CD14-positive monocyte (primary cell): ENCODE results near the gene F2R. TPM values are rescaled to one million over a fixed set of nuclear protein-coding genes. Genes with fewer than 3 reads are reported as not detected.

Experiments used
- DNase-seq, 3 donors: peaks; one replicate each; pipeline ENCODE4 v3.0.0-alpha.2; 2011 to 2022
- H2AFZ ChIP-seq: 2 replicates; pipeline ENCODE4 v1.6.0; 2012; ENCODE audit warnings: mild to moderate bottlenecking, low read depth, low read length, inconsistent platforms; ENCODE audit not compliant: insufficient read depth, poor library complexity, severe bottlenecking
- H3K27ac ChIP-seq, 2 donors: 1 replicate in 1 of 2; 2 replicates in 1 of 2; pipeline ENCODE4 v1.5.1; 2012 to 2013; ENCODE audit warnings: low read length in 2 of 2, control low read depth in 1 of 2, inconsistent platforms in 1 of 2, low read depth in 1 of 2, mild to moderate bottlenecking in 1 of 2
- H3K27me3 ChIP-seq, 2 donors: one replicate each; pipeline versions ENCODE4 v1.6.0 to v1.6.1; 2011 to 2013; ENCODE audit warnings: low read length in 2 of 2; ENCODE audit not compliant: control insufficient read depth in 2 of 2, insufficient read depth in 2 of 2
- H3K36me3 ChIP-seq, 2 donors: replicated peaks in 1 of 2; 1 replicate in 1 of 2; 2 replicates in 1 of 2; pipeline versions ENCODE4 v1.5.1 to v1.6.1; 2012 to 2013; ENCODE audit warnings: low read length in 2 of 2, control low read depth in 1 of 2, inconsistent platforms in 1 of 2, mild to moderate bottlenecking in 1 of 2; ENCODE audit not compliant: insufficient read depth in 2 of 2, control insufficient read depth in 1 of 2
- H3K4me1 ChIP-seq, 2 donors: 1 replicate in 1 of 2; 2 replicates in 1 of 2; pipeline versions ENCODE4 v1.5.1 to v1.6.1; 2012 to 2013; ENCODE audit warnings: low read length in 2 of 2, control low read depth in 1 of 2, inconsistent platforms in 1 of 2, mild to moderate bottlenecking in 1 of 2, moderate library complexity in 1 of 2; ENCODE audit not compliant: insufficient read depth in 2 of 2, control insufficient read depth in 1 of 2
- H3K4me2 ChIP-seq: replicated peaks from 2 replicates; pipeline ENCODE3; 2012; ENCODE audit warnings: low read length, moderate library complexity, mild to moderate bottlenecking; ENCODE audit not compliant: poor library complexity, severe bottlenecking; ENCODE audit errors: extremely low read depth
- H3K4me3 ChIP-seq, 3 experiments: fragments of 200-600 bp in 1 of 3; sonication (generic) in 1 of 3; replicated peaks in 1 of 3; 1 replicate in 2 of 3; 2 replicates in 1 of 3; pipeline ENCODE4 v1.5.1; 2011 to 2013; ENCODE audit warnings: low read length in 3 of 3, mild to moderate bottlenecking in 3 of 3, control low read depth in 2 of 3, low read depth in 2 of 3, inconsistent platforms in 1 of 3, moderate library complexity in 1 of 3
- H3K79me2 ChIP-seq: 2 replicates; pipeline ENCODE4 v1.6.0; 2012; ENCODE audit warnings: mild to moderate bottlenecking, control low read depth, inconsistent platforms, low read length, moderate library complexity; ENCODE audit not compliant: insufficient read depth
- H3K9ac ChIP-seq: 2 replicates; pipeline ENCODE4 v1.6.0; 2017; ENCODE audit warnings: low read length, mild to moderate bottlenecking; ENCODE audit not compliant: insufficient read depth, poor library complexity, severe bottlenecking
- H3K9me3 ChIP-seq, 2 donors: replicated peaks in 1 of 2; 1 replicate in 1 of 2; 2 replicates in 1 of 2; pipeline versions ENCODE4 v1.5.1 to v1.6.1; 2012 to 2013; ENCODE audit warnings: low read length in 2 of 2, control low read depth in 1 of 2; ENCODE audit not compliant: control insufficient read depth in 1 of 2, insufficient read depth in 1 of 2
- H4K20me1 ChIP-seq: 2 replicates; pipeline ENCODE4 v1.6.0; 2012; ENCODE audit warnings: mild to moderate bottlenecking, low read length, control low read depth, moderate library complexity; ENCODE audit not compliant: insufficient read depth
- H3K27ac Mint-ChIP-seq, 7 donors: one replicate each; pipeline ENCODE4 v1.8.0; 2020; ENCODE audit warnings: mild to moderate bottlenecking in 7 of 7, mixed read lengths in 7 of 7, moderate library complexity in 6 of 7, inconsistent platforms in 2 of 7
- H3K27me3 Mint-ChIP-seq, 3 donors: one replicate each; pipeline ENCODE4 v1.8.0; 2021 to 2022; ENCODE audit warnings: low read depth in 3 of 3, mild to moderate bottlenecking in 3 of 3, mixed read lengths in 3 of 3, moderate library complexity in 3 of 3, inconsistent platforms in 1 of 3
- H3K36me3 Mint-ChIP-seq, 2 donors: one replicate each; pipeline ENCODE4 v1.8.0; 2020; ENCODE audit warnings: mixed read lengths in 2 of 2, inconsistent platforms in 1 of 2, mild to moderate bottlenecking in 1 of 2
- H3K4me1 Mint-ChIP-seq: one replicate; pipeline ENCODE4 v1.8.0; 2020; ENCODE audit warnings: mild to moderate bottlenecking, mixed read lengths
- H3K4me3 Mint-ChIP-seq, 2 donors: one replicate each; pipeline ENCODE4 v1.8.0; 2020; ENCODE audit warnings: mild to moderate bottlenecking in 2 of 2, mixed read lengths in 2 of 2, moderate library complexity in 1 of 2
- H3K9me3 Mint-ChIP-seq, 7 donors: one replicate each; pipeline ENCODE4 v1.8.0; 2020 to 2022; ENCODE audit warnings: mixed read lengths in 7 of 7, mild to moderate bottlenecking in 6 of 7, moderate library complexity in 6 of 7, inconsistent platforms in 2 of 7
- WGBS: methylation state at CpG from one replicate; pipeline ENCODE4 v1.1.5; 2013; ENCODE audit warnings: missing lambda C conversion rate; ENCODE audit not compliant: insufficient coverage; 5-methylcytosine and 5-hydroxymethylcytosine counted together
- intact Hi-C, 2 donors: fragments of 100-400 bp; cut with micrococcal nuclease; formaldehyde crosslinking; loops; one replicate each; pipeline versions ENCODE4 v1.15.0 to v1.15.1; 2023
- polyA plus RNA-seq, 3 donors: library from polyadenylated mRNA; depleted of rRNA in 1 of 3; unstranded in 2 of 3; stranded (reverse) in 1 of 3; fragments of 300-500 nt in 2 of 3; fragments of >200 nt in 1 of 3; fragmentation: Illumina TruSeq in 2 of 3; gene quantifications; 1 replicate in 2 of 3; 2 replicates in 1 of 3; pipeline ENCODE4 v1.2.3, GENCODE V29; 2012 to 2021
- TF ChIP-seq, protein P1 (sequence below): fragments of 200-600 bp; IDR thresholded peaks from one replicate; pipeline ENCODE4 v1.8.0; 2022; ENCODE audit warnings: antibody characterized with exemption, mild to moderate bottlenecking

The F2R gene
- polyA plus RNA-seq, 3 donors: 0.09 to 0.33 (median 0.22) TPM

DNA sequence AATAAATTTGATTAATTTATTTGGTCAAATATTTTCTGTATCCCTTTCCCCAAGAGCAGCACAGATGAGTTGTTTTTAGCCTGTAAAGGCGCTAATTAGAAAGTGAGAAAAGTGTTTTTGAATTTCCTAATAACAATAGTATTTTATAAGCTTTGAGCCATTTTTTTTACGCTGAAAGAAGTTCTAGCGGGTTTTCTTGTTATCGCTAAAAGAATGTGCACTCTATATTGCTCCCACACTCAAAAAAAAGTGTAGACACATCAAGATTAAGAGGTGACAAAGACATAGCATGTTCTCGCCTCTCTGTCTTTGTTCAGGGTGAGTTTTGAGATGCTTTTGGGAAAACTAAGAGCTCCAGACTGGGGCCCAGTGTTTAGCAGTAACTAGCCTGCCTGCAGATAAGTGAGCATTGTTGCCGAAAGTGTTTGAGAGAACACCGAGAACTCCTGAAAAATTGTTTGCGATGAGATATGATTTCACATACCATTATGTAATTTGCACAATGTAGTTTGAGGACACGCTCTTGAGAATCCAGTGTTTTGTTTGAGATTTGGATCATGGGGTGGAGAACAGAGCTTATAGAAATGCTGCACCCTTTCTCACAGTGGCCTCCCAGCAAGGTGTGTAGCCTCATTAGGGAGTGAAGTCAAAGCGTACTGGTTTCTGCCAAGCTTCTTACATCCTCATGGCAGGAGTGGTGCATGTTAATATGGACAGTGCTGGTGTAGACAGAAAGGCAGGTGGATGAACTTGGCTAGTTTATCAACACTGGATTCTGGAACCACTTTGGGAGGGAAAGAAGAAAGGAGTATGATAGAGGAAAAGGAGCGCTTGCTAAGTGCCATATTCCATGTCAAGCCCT is 1.5 kb downstream of the F2R start:
- peaks cover 43 to 59% (median 47%) of the 10 kb centered on the region in 3 donors for H3K27me3 Mint-ChIP-seq
- no peaks in the 10 kb centered on the region for H3K79me2 ChIP-seq

DNA sequence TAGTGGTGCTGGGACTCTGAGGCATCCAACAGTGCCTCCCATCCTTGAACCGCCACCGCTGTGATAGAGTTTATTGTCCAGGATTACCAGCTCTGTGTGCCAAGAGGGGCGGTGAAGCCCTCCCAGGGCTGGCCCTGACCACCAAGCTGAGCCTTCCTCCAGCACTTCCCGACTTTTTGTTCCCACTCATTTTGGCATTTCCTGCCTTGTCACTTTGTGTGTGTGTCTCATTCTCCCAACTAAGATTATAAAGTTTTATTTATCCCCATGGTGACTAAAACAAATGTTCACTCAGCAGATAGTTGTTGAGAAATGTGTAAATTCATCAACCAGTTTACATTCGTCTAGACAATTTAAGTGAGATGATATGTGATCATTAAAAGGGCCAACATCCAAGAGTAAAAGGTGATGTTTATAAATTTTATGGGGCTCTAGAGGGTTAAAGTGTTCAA is 2.5 kb downstream of the F2R start:
- peaks cover 6 to 17% of the 10 kb centered on the region in 2 donors for H3K36me3 Mint-ChIP-seq
- H4K20me1 ChIP-seq: no peaks in the 10 kb centered on the region
- peaks cover 42% of the 10 kb centered on the region for H3K4me1 Mint-ChIP-seq
- 91% methylated on average over 4 of the region's 5 CpGs for WGBS
- TF ChIP-seq, protein P1, sequence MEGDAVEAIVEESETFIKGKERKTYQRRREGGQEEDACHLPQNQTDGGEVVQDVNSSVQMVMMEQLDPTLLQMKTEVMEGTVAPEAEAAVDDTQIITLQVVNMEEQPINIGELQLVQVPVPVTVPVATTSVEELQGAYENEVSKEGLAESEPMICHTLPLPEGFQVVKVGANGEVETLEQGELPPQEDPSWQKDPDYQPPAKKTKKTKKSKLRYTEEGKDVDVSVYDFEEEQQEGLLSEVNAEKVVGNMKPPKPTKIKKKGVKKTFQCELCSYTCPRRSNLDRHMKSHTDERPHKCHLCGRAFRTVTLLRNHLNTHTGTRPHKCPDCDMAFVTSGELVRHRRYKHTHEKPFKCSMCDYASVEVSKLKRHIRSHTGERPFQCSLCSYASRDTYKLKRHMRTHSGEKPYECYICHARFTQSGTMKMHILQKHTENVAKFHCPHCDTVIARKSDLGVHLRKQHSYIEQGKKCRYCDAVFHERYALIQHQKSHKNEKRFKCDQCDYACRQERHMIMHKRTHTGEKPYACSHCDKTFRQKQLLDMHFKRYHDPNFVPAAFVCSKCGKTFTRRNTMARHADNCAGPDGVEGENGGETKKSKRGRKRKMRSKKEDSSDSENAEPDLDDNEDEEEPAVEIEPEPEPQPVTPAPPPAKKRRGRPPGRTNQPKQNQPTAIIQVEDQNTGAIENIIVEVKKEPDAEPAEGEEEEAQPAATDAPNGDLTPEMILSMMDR: no peak
- H3K9ac ChIP-seq: no peak overlapping the region
- H2AFZ ChIP-seq: no peak overlapping the region
- H3K36me3 ChIP-seq: no peaks in the 10 kb centered on the region
- no peak overlapping the region for H3K4me2 ChIP-seq
- no peak overlapping the region for H3K4me3 ChIP-seq
- peaks cover 26 to 43% of the 10 kb centered on the region in 2 donors for H3K27me3 ChIP-seq
- peaks cover 31 to 36% of the 10 kb centered on the region in 2 donors for H3K4me1 ChIP-seq
- H3K9me3 Mint-ChIP-seq: peaks cover 2 to 18% (median 7%) of the 10 kb centered on the region in 7 donors
- no peak overlapping the region for H3K27ac ChIP-seq
- H3K27me3 Mint-ChIP-seq: peaks cover 42 to 54% (median 43%) of the 10 kb centered on the region in 3 donors
- no peaks in the 10 kb centered on the region for H3K79me2 ChIP-seq
- no peak overlapping the region for H3K27ac Mint-ChIP-seq
- DNase-seq: no peak
- intact Hi-C loops: loop anchor here (10.0 kb wide), 1 partner anchor 56 kb away; no protein-coding TSS in a partner anchor
- no peak overlapping the region for H3K4me3 Mint-ChIP-seq
- peaks cover 3% of the 10 kb centered on the region in 2 donors for H3K9me3 ChIP-seq

More for the DNA sequence above, 1.5 kb downstream of the F2R start:
- TF ChIP-seq, protein P1: no peak
- H3K4me3 Mint-ChIP-seq: peak overlapping the region; percentile 89 to 92
- DNase-seq: no peak
- Histone ChIP-seq H4K20me1 (no peaks in the 10 kb centered on the region), H3K27ac (no peak overlapping the region), H3K9ac (no peak overlapping the region), H3K9me3 (peaks cover 3% of the 10 kb centered on the region in 2 donors), H3K4me2 (peak overlapping the region; percentile 99), H3K27me3 (peaks cover 26 to 47% of the 10 kb centered on the region in 2 donors), H3K4me1 (peaks cover 31 to 36% of the 10 kb centered on the region in 2 donors), H3K36me3 (no peaks in the 10 kb centered on the region), H3K4me3 (no peak overlapping the region), H2AFZ (no peak overlapping the region)
- peaks cover 6 to 17% of the 10 kb centered on the region in 2 donors for H3K36me3 Mint-ChIP-seq
- WGBS: 80% methylated on average over 2 of the region's 11 CpGs
- H3K4me1 Mint-ChIP-seq: peaks cover 42% of the 10 kb centered on the region
- no peak overlapping the region for H3K27ac Mint-ChIP-seq
- intact Hi-C loops: loop anchor here (10.0 kb wide), 1 partner anchor 57 kb away; no protein-coding TSS in a partner anchor
- peaks cover 2 to 21% (median 7%) of the 10 kb centered on the region in 7 donors for H3K9me3 Mint-ChIP-seq
